ENCODE data around the gene ITPRID2. TPM values are rescaled to one million over a fixed set of nuclear protein-coding genes. Genes with fewer than 3 reads are reported as not detected.

Gene ITPRID2
- total and polyA plus RNA-seq, 10 of the 15 experiments (the other 5 are each of a cell fraction or from before 2014, with no cell fraction given) = 4.7 to 23.7 (median 13.1) TPM

- POLR2A ChIA-PET = no interaction called here
- SMC1A ChIA-PET (ENCODE audit: uncharacterized antibody, unreplicated experiment) = interaction anchor here (0.5 kb wide), 1 partner anchor 436 kb away, joined by 3 read pairs; no protein-coding TSS in a partner anchor
- WGBS (ENCODE audit: insufficient coverage, insufficient replicate concordance, low lambda C conversion rate, missing lambda C conversion rate) = 0% methylated on average over 1 of the region's 1 CpG
- Histone ChIP-seq H3K36me3 (ENCODE audit: control insufficient read depth in 2 of 2, insufficient read depth in 2 of 2, low read length in 1 of 2) (no peaks in the 10 kb centered on the region), H3K79me2 (ENCODE audit: control insufficient read depth, insufficient read depth, low read length) (no peaks in the 10 kb centered on the region), H3K27ac (ENCODE audit: control insufficient read depth, insufficient read depth) (no peak overlapping the region), H3K4me1 (ENCODE audit: control insufficient read depth, insufficient read depth, low read length) (no peaks in the 10 kb centered on the region), H3K9ac (ENCODE audit: control insufficient read depth, insufficient read depth, low read length) (no peak overlapping the region), H3K4me3 (no peak overlapping the region), H3K27me3 (replicated peaks in 1 of 2; ENCODE audit: control insufficient read depth in 2 of 2, insufficient read depth in 2 of 2, low read length in 1 of 2) (0 out of 4 replicates have a peak, but pooled peaks cover 0 to 4% of the 10 kb centered on the region in 2 experiments), H3K9me3 (replicated peaks; ENCODE audit: control insufficient read depth, insufficient read depth, low read length) (no peaks in the 10 kb centered on the region), H4K20me1 (ENCODE audit: control insufficient read depth, insufficient read depth) (no peaks in the 10 kb centered on the region), H3K4me2 (ENCODE audit: control insufficient read depth, insufficient read depth) (no peak overlapping the region), H2AFZ (ENCODE audit: control insufficient read depth, low read depth, low read length) (no peak overlapping the region)
- ATAC-seq (no peak), FAIRE-seq (no peak), DNase-seq (ENCODE audit: low read depth, low spot score) (no peak)
- RAD21 ChIA-PET (ENCODE audit: unreplicated experiment) = no interaction called here
- intact Hi-C loops (cut with micrococcal nuclease; ENCODE audit: unreplicated experiment) (no loop called here), in situ Hi-C loops (cut with MboI) (no loop called here)
- no TSS peak for BruUV-seq (replicated peaks)
- no peak for TF ChIP-seq TBL1XR1 (IDR thresholded peaks at IDR 0.05; ENCODE audit: low read depth, low read length)
- no peak for TF ChIP-seq WRNIP1 (IDR thresholded peaks at IDR 0.05; ENCODE audit: borderline replicate concordance, low read depth, low read length)
- TF ChIP-seq ZZZ3 (IDR thresholded peaks at IDR 0.05; ENCODE audit: control insufficient read depth, insufficient read length, low read depth) = no peak
- TF ChIP-seq MEF2A (IDR thresholded peaks at IDR 0.05; ENCODE audit: insufficient read depth, low read depth, low read length) = no peak
- TF ChIP-seq DPF2 (IDR thresholded peaks at IDR 0.05) = no peak
- no peak for TF ChIP-seq FOXM1 (IDR thresholded peaks at IDR 0.05; ENCODE audit: low read depth, low read length)
- TF ChIP-seq ZNF207 (IDR thresholded peaks at IDR 0.05; ENCODE audit: borderline replicate concordance) = no peak
- no peak for TF ChIP-seq SMAD1 (IDR thresholded peaks at IDR 0.05; ENCODE audit: low read depth, partially characterized antibody)
- no peak for TF ChIP-seq TAF1 (IDR thresholded peaks at IDR 0.05; ENCODE audit: borderline replicate concordance, low read depth, low read length)
- no peak for TF ChIP-seq SIN3A (IDR thresholded peaks at IDR 0.05; ENCODE audit: low read depth, low read length)
- no peak for TF ChIP-seq IRF3 (IDR thresholded peaks at IDR 0.05)
- TF ChIP-seq TCF3 (IDR thresholded peaks at IDR 0.05; ENCODE audit: borderline replicate concordance, insufficient read depth, low read depth, low read length) = no peak
- CTCF ChIA-PET = interaction anchor here (1.1 to 3.0 kb wide), 6 partner anchors 35 to 212 kb away, joined by 3 to 24 read pairs (median 7); no protein-coding TSS in a partner anchor
Observed at GRCh38 chr2:181952404-181953226, 61.1 kb downstream of the ITPRID2 start.
